Endometrial microvascular endothelial cells (primary cell): Measurements from ENCODE around the gene TBL2. TPM values are rescaled to one million over a fixed set of nuclear protein-coding genes. Genes with fewer than 3 reads are reported as not detected.
"Not testable (repeated sequence)": the region's sequence is repeated elsewhere in the genome, so short reads cannot be mapped to it uniquely, and the experiment has no call there.

Experiments
- in situ Hi-C: cut with HindIII; loops from 2 replicates; pipeline ENCODE4 v1.10.0; 2017; ENCODE audit warnings: low sequenced_read_pairs, low pct_unique_long_range_greater_than_20kb; ENCODE audit errors: inconsistent ontology term
- total RNA-seq: library from RNA; depleted of rRNA; stranded (reverse); fragments of >200 nt; gene quantifications from one replicate; pipeline ENCODE4 v1.2.3, GENCODE V29; 2015; ENCODE audit errors: inconsistent ontology term

TBL2 gene
- total RNA-seq, 1 donor from 2014 or later: 77.2 TPM

DNA sequence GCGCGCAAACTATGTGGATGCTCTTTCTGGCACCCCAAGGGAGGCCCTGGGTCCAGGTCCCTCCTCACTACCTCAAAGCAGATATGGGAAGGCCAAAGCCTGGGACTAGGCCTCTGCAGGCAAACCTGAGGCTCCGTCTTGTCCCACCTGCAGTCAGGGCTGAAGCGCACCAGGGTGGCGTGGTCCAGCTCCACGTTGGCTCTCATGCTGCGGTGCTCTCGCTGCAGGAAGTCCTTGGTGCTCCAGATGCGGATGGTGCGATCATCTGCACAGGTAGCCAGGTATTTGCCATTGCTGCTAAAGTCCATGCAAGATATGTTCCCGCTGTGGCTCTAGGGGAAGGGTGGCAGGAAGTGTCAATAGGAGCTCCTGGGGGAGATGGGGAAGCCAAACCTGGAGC, 4.6 kb downstream of the TBL2 start:
- in situ Hi-C loops: no loop called here

DNA sequence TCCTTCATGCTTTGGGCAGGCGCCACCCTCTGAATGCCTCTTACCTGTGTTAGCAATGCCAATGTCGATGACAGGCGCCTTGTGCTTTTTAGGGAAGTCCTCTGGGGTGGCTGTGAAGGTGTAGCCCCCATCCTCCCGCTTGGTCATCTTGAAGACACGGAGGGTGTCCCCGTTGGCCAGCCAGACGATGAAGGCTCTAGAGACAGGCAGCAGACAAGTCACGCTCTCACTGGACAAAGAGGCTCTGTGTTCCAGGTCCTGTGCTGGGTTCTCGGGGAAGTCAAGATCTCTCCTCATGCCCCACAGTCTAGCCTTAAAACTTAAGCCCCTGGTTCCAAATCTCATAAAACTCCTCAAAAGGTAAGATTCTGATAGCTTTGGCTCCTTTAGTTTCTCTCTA, 5.1 kb downstream of the TBL2 start:
- in situ Hi-C loops: no loop called here

DNA sequence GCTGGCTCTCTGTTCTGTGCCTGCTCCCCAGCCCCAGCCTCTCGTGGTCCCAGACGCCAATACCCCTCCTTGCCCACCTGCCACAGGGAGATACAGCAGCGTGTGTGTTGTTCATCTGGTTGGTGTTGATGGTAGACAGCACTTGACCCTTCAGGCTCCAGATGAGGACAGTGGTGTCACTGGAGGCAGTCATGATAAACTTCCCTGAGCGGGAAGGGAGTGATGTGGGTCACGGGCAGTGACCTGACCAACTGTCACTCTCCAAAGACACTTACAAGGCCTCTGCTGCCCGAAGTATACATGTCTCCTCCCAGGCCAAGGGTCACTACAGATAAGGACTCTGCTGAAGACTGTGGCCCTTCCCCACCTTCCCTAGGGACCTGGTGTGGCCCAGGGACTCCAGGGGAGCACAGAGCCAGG, 5.6 kb downstream of the TBL2 start:
- in situ Hi-C loops: no loop called here

DNA sequence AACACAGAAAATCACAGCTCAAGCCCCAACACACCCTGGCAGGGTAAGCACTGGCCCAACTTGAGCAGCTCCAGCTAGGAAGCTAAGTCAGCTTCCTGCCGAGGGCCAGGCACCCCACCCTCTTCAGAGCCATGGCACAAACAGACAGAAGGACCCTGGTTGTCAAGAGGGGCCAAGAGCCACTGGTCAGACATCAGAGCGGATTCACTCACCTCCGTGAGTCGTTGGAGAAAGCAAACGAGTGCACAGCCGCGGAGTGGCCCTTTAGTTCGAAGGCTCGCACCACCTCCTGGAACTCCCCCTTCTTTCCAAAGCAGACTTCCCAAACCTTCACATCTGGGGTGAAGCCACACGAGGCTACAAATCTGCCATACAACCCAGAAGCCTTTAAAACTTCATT, 7.4 kb downstream of the TBL2 start:
- in situ Hi-C loops: no loop called here

DNA sequence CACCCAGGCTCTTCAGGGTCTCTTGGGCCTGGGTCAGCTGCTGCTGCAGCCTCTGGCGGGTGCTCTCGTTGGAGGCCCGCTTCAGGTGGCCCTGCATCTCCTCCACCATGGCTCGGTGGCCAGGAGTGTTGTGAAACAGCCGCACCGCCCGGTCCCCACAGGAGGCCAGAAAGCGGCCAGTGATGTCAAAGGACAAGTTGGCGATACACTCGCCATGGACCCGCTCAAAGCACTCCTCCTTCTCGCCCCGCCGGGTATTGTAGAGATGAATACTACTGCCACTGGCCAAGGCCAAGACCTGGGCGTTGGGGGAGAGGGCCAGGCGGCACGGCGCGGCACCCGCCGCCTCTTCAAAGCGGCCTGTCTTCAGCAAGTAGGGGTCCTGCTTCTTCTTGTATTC, 7.9 kb downstream of the TBL2 start:
- in situ Hi-C loops: no loop called here

DNA sequence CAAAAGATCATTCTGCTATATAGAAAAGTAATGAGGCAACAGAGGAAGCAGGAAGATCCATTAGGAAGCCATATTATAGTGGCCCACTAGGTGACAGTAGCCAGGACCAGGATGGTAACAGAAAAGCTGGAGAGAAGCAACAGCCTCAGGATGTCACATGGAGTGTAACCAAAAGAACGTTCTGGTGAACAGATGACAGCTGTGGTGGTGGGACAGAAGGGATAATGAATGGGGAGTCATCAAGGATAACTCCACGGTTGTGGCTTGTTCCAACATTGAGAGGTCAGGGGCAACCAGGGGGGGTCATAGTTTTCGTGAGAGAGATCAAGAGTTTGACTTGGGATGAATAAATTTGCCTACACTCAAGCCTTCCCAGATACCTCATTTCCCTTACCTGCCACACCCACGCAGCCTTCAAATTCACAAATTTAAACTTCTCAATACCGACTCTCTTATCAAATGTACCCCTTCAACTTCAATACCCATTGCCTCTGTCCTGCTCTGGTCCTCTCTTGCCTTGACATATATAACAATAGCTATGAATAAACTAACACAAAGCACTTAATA, 9.3 kb downstream of the TBL2 start:
- in situ Hi-C loops: no loop called here

DNA sequence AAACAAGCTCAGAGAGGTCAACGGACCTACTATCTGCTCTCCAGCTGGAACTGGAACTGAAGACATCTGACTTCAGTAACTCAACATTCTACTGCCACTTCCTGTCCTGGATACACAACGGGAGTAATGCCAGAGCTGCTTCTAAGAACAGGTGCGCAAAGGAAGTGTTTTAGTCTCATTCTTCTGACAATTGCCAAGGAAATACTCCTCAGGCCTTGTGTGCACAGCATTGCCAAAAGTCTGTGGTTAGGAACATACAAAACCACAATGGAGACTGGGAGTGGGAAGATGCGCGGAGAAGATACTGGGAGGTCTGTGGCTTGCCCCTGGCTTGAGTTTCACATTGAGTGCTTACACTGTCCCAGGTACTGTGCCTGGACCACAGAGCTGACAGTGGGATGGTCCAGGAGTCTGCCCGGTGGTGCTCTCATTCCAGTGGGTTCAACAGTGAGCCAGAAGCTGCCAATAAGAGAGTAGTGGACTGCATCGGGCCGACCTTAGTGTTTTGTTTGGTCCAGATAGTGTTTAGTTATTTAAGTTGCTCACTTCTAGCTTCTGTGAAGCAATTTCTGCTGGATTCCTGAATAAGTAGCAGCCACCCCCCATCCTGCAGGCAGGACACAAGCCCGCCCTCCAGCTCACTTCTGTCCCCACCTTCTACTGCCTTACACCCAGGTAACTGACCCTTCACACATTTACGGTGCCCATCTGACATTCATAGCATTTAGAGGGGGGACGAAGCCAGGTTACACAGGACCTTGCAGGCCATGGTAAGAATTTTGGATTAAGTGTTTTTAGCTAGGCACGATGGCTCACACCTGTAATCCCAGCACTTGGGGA, 10.3 kb downstream of the TBL2 start:
- in situ Hi-C loops: no loop called here

DNA sequence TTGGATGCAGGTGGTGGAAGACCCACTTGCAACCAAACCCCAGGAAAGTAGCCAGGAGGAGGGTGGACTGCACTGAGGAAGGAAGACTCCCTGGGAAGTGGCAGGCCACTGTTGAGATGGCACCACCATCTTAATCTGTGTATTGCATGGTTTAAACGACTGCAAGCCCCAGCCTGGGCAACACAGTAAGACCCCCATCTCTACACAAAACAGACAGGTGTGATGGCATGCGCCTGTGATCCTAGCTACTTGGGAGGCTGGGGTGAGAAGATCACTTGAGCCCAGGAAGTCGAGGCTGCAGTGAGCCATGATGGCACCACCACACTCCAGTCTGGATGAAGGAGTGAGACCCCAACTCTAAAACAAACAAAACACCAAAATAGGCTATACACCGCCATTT, 11.2 kb downstream of the TBL2 start:
- in situ Hi-C loops: no loop called here

DNA sequence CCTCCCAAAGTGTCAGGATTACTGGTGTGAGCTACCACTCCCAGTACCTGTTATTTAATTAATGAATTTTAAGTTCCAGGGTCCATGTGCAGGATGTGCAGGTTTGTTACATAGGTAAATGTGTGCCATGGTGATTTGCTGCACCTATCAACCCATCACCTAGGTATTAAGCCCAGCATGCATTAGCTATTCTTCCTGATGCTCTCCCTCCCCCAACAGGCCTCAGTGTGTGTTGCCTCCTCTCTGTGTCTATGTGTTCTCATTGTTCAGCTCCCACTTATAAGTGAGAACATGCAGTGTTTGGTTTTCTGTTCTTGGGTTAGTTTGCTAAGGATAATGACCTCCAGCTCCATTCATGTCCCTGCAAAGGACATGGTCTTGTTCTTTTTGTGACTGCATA, 11.9 kb downstream of the TBL2 start:
- in situ Hi-C loops: not testable (repeated sequence)

- in situ Hi-C loops: no loop called here
Observed at GRCh38 chr7:73565675-73566340, 12.6 kb downstream of the TBL2 start.

DNA sequence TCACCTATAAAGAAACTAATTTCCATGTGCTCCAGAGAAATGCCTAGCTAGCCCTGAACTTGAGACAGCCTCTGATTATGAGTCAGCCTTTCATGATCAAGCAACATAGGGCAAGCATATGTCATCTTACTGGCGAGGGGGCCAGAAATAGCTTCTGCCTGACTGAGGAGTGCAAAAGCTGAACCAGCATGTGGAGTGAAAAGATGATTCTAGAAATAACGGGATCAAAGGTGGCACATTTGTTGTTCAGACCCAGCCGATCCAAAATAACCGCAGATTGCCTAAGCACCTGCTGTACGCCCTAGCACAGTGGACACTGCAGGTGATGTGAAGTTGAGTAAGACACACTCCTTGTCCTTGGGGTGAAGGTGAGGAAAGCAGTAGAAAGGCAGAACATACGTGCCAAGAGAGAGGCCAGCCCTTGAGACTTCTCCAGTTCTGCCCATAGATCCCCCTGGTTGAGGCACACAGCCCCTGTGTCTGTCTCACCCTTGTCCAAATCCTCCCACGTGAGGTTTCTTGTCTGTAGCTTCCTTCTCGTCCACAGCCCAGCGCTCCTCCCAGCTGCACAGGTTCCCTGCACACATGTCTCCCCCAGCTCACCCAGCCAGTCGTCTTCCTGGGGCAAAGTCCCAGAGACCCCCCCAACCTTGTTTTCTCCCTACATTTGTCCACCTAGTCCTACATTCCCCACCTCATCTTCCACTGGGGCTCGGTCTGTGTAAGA, 18.1 kb downstream of the TBL2 start:
- in situ Hi-C loops: no loop called here

DNA sequence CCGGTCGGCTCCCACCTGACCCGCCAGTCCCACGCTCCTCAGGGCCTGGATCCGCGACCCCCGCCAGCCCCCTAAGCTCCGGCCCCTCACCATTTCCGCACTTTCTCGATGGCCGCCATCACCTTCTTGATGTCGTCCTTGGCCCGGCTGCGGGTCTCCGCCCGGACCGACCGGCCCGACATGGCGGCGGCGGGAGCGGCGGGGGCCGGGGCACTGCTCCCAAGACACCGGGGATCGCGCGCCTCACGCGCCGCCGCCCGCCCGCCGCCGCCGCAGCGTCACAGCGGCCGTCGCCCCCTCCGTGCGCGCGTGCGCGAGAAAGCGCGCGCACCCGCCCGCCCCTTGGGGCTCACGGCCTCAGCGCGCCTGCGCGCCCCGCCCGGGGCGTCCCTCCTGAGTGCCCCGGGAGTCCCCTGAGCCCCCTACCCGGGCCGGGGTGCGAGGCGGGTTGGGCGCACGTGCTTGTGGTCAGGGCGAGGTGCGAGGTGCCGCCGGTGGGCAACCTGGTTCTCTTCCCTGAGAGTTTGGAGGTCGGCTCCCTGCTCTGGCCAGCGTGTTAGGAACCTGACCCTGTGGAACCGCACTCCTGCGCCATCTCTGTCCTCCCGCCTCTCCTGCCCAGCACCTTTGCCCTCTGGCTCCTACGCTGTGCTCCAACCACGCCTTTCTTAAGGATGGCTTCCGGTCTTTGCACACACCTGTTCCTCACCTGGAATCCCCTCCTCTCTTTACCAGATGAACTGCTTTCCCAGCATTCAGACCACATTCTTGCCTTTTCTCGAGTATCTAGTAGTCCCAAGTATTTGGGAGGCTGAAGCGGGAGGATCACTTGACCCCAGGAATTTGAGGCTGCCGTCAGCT, 20.8 kb downstream of the TBL2 start, which contains the start of gene BCL7B:
BCL7B (minus strand) TSS at position 294 of the 861 bp plus-strand sequence; CDS start at position 182, 112 bp downstream.
- in situ Hi-C loops: no loop called here

DNA sequence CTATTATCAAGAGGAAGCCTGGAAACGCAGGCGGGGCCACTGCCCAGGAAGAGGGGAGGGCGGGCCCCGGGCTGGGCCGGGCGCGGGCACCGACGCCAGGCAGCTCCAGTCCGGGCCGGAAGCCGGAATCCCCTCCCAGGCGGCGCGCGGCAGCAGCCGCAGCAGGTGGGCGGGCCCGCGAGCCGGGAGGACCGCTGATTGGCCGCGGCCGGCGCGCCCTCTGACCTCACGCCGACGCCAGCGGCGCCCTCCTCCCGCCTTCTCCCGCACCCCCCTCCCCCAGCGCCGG, 21.3 kb downstream of the TBL2 start:
- in situ Hi-C loops: no loop called here

GRCh38 chr7:73556208-73557107, 21.9 kb downstream of the TBL2 start:
- in situ Hi-C loops: no loop called here

GRCh38 chr7:73555411-73555982, 22.9 kb downstream of the TBL2 start:
- in situ Hi-C loops: no loop called here

DNA sequence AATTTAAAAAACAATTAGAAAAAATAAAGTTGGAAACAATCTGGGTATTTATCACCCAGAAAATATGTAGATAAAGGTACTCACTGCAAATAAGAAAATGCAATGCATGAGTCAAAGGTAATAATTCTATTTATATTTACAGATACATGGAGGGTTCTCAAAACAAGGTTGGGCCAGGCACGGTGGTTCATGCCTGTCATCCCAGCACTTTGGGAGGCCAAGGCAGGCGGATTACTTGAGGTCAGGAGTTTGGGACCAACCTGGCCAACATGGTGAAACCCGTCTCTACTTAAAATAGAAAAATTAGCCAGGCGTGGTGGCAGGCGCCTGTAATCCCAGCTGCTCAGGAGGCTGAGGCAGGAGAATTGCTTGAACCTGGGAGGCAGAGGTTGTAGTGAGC, 28.3 kb downstream of the TBL2 start:
- in situ Hi-C loops: not testable (repeated sequence)

DNA sequence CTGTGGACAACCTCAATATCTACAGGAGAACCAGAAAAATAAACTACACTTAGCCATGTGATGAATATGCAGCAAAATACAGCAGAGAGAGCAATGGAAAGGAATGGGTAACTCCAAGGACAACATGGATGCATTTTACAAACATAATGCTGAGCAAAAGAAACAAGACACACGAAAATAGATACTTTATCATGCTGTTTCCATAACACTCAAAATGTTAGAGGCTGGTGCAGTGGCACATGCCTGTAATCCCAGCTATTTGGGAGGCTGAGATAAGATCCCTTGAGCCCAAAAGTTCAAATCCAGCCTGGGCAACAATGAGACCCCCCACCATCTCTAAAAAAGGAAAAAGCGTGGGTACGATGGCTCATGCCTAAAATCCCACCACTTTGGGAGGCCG, 29.2 kb downstream of the TBL2 start:
- in situ Hi-C loops: no loop called here
